ENCODE measurements around the gene SLCO1A2. TPM values are rescaled to one million over a fixed set of nuclear protein-coding genes. Genes with fewer than 3 reads are reported as not detected.

Gene SLCO1A2
- total RNA-seq, 1 experiment from 2014 or later = 10.3 TPM

DNA sequence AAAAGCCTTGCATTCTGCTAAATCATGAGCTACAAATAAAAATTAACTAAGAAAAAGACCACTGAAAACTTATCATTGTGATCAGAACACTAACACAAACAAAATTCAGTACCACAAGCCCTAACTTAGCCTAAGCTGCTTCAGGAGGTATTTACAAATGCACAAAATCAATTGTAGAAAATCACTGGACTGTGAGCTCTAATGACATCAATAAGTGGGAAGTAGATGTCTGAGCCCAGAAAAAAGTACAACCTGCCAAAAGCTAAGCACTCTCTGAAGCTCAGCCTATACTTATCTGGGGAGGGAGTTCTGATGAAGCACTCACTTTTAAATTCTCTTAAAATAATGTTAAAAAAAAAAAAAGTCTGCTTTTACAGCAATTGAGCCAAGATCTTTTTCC, 110.8 kb downstream of the SLCO1A2 start:
- H4K8ac ChIP-seq (replicated peaks; ENCODE audit: insufficient read length, low read depth, low read length) = no peak overlapping the region
- no peak overlapping the region for H3K9ac ChIP-seq (ENCODE audit: extremely low read depth, insufficient read length, low read length)
- H4K91ac ChIP-seq (ENCODE audit: insufficient read length, low read depth, low read length) = no peak overlapping the region
- H3K4me1 ChIP-seq (ENCODE audit: insufficient read depth, low read length) = no peaks in the 10 kb centered on the region
- H3K14ac ChIP-seq (ENCODE audit: insufficient read depth, low read length) = no peak overlapping the region
- no peak overlapping the region for H4K5ac ChIP-seq (ENCODE audit: insufficient read length, low read depth, low read length)
- H3K27ac Mint-ChIP-seq = no peak overlapping the region; a peak in 1 of 7 replicates
- H2BK120ac ChIP-seq (ENCODE audit: low read depth, low read length, poor library complexity, severe bottlenecking) = no peak overlapping the region
- no peak overlapping the region for H3K27ac ChIP-seq (ENCODE audit: insufficient read length, low read depth, low read length)
- H3K79me2 ChIP-seq (ENCODE audit: insufficient read depth, low read length) = no peaks in the 10 kb centered on the region
- no peaks in the 10 kb centered on the region for H3K27me3 Mint-ChIP-seq (ENCODE audit: low read depth)
- no peaks in the 10 kb centered on the region for H4K20me1 ChIP-seq (ENCODE audit: control insufficient read depth, insufficient read depth, insufficient read length)
- no peak overlapping the region for H3K4ac ChIP-seq (ENCODE audit: low read depth, low read length)
- H2BK12ac ChIP-seq (ENCODE audit: insufficient read length, low read depth, low read length) = no peak overlapping the region
- DNase-seq = no peak
- no peaks in the 10 kb centered on the region; a peak in 1 of 5 replicates for H3K9me3 Mint-ChIP-seq
- H2AK5ac ChIP-seq (ENCODE audit: insufficient read length, low read length) = no peak overlapping the region
- H2BK5ac ChIP-seq (ENCODE audit: insufficient read length, low read length) = no peak overlapping the region
- no peaks in the 10 kb centered on the region for H3K79me1 ChIP-seq (ENCODE audit: insufficient read depth, low read depth, low read length, poor library complexity, severe bottlenecking)
- H3K27me3 ChIP-seq (ENCODE audit: insufficient read depth, low read length) = no peaks in the 10 kb centered on the region
- H3K23ac ChIP-seq (ENCODE audit: insufficient read length, low read depth, low read length) = no peak overlapping the region
- no peaks in the 10 kb centered on the region for H3K36me3 Mint-ChIP-seq (ENCODE audit: insufficient read depth in 1 of 3, low read depth in 3 of 3)
- no peak overlapping the region for H2BK20ac ChIP-seq (ENCODE audit: low read depth, low read length, poor library complexity, severe bottlenecking)
- no peak overlapping the region for H2BK15ac ChIP-seq (ENCODE audit: low read depth, low read length)
- no peak overlapping the region for H3T11ph ChIP-seq (ENCODE audit: low read length)
- no peaks in the 10 kb centered on the region for H3K9me3 ChIP-seq (ENCODE audit: control insufficient read depth, low read depth, low read length)
- H2AFZ ChIP-seq (ENCODE audit: low read length) = no peak overlapping the region
- H3K23me2 ChIP-seq (ENCODE audit: insufficient read length, low read depth, low read length, poor library complexity, severe bottlenecking) = no peaks in the 10 kb centered on the region
- no peak overlapping the region for H3K4me2 ChIP-seq (ENCODE audit: insufficient read depth, insufficient read length, low read length)
- no peak overlapping the region for H3K4me3 Mint-ChIP-seq
- TF ChIP-seq, protein P1, sequence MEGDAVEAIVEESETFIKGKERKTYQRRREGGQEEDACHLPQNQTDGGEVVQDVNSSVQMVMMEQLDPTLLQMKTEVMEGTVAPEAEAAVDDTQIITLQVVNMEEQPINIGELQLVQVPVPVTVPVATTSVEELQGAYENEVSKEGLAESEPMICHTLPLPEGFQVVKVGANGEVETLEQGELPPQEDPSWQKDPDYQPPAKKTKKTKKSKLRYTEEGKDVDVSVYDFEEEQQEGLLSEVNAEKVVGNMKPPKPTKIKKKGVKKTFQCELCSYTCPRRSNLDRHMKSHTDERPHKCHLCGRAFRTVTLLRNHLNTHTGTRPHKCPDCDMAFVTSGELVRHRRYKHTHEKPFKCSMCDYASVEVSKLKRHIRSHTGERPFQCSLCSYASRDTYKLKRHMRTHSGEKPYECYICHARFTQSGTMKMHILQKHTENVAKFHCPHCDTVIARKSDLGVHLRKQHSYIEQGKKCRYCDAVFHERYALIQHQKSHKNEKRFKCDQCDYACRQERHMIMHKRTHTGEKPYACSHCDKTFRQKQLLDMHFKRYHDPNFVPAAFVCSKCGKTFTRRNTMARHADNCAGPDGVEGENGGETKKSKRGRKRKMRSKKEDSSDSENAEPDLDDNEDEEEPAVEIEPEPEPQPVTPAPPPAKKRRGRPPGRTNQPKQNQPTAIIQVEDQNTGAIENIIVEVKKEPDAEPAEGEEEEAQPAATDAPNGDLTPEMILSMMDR (conservative IDR thresholded peaks at IDR 0.05) = no peak
- H3K56ac ChIP-seq (ENCODE audit: insufficient read length, low read depth, low read length) = no peak overlapping the region
- H3K18ac ChIP-seq (ENCODE audit: insufficient read length, low read depth, low read length) = no peak overlapping the region
- H3K4me1 Mint-ChIP-seq = no peaks in the 10 kb centered on the region

Data from H9 (cell line).